Muscle of leg (tissue), 11 donors: Measurements from ENCODE around the gene CADM3. TPM values are rescaled to one million over a fixed set of nuclear protein-coding genes. Genes with fewer than 3 reads are reported as not detected.
A peak's percentile ranks its signal among the peaks of the same experiment; 100 is the strongest.

Experiments
- DNase-seq: peaks from one replicate; pipeline ENCODE4 v3.0.0; 2013
- H3K27ac ChIP-seq: one replicate; pipeline ENCODE4 v1.5.1; 2013; ENCODE audit warnings: mild to moderate bottlenecking, low read length, control low read depth
- H3K27me3 ChIP-seq: one replicate; pipeline ENCODE4 v1.6.1; 2013; ENCODE audit warnings: low read length; ENCODE audit not compliant: control insufficient read depth, insufficient read depth
- H3K36me3 ChIP-seq: one replicate; pipeline ENCODE4 v1.6.1; 2013; ENCODE audit warnings: low read length; ENCODE audit not compliant: control insufficient read depth, insufficient read depth
- H3K4me1 ChIP-seq: one replicate; pipeline ENCODE4 v1.6.1; 2013; ENCODE audit warnings: low read length; ENCODE audit not compliant: control insufficient read depth, insufficient read depth
- H3K4me3 ChIP-seq: one replicate; pipeline ENCODE4 v1.5.1; 2013; ENCODE audit warnings: low read length, control low read depth
- H3K9me3 ChIP-seq: replicated peaks from 2 replicates; pipeline ENCODE4 v1.6.1; 2013; ENCODE audit warnings: low read depth, low read length; ENCODE audit not compliant: control insufficient read depth
- WGBS: methylation state at CpG from one replicate; pipeline ENCODE4 v1.1.5; 2013; ENCODE audit warnings: missing lambda C conversion rate; ENCODE audit not compliant: insufficient coverage; 5-methylcytosine and 5-hydroxymethylcytosine counted together
- polyA plus RNA-seq, 8 donors: library from polyadenylated mRNA; unstranded; fragments of 120-200 nt; gene quantifications; one replicate each; pipeline versions ENCODE4 v1.2.1 to v1.2.3, GENCODE V29; 2013; ENCODE audit warnings: inconsistent platforms in 1 of 8, low replicate concordance in 1 of 8; ENCODE audit not compliant: insufficient read length in 8 of 8, insufficient read depth in 1 of 8
- total RNA-seq: library from RNA; stranded (reverse); fragments of 120-200 nt; gene quantifications from one replicate; pipeline ENCODE4 v1.2.4, GENCODE V29; 2013

CADM3 gene
- total and polyA plus RNA-seq, 9 donors: 0.34 to 1.3 (median 0.44) TPM

- peak; percentile 32 for DNase-seq
- no peaks in the 10 kb centered on the region for H3K36me3 ChIP-seq
- H3K9me3 ChIP-seq: no peaks in the 10 kb centered on the region
- no CpG with 5 or more reads among the region's 5 CpGs for WGBS
- no peak overlapping the region for H3K4me3 ChIP-seq
- no peak overlapping the region for H3K27ac ChIP-seq
- no peaks in the 10 kb centered on the region for H3K4me1 ChIP-seq
- peaks cover 8% of the 10 kb centered on the region for H3K27me3 ChIP-seq
Measured at GRCh38 chr1:159214149-159214760, 42.8 kb downstream of the CADM3 start.

GRCh38 chr1:159218649-159219636, 47.5 kb downstream of the CADM3 start:
- Histone ChIP-seq H3K4me1 (no peaks in the 10 kb centered on the region), H3K27ac (no peak overlapping the region), H3K27me3 (peaks cover 4% of the 10 kb centered on the region), H3K4me3 (no peak overlapping the region), H3K9me3 (no peaks in the 10 kb centered on the region), H3K36me3 (no peaks in the 10 kb centered on the region)
- 31% methylated on average over 7 of the region's 14 CpGs for WGBS
- no peak for DNase-seq

GRCh38 chr1:159222075-159222865, 50.9 kb downstream of the CADM3 start:
- Histone ChIP-seq H3K4me3 (no peak overlapping the region), H3K9me3 (no peaks in the 10 kb centered on the region), H3K27me3 (no peaks in the 10 kb centered on the region), H3K36me3 (no peaks in the 10 kb centered on the region), H3K27ac (no peak overlapping the region), H3K4me1 (no peaks in the 10 kb centered on the region)
- WGBS: no CpG with 5 or more reads among the region's 5 CpGs
- DNase-seq: no peak

- DNase-seq: no peak
- no peaks in the 10 kb centered on the region for H3K36me3 ChIP-seq
- H3K4me3 ChIP-seq: no peak overlapping the region
- no peaks in the 10 kb centered on the region for H3K4me1 ChIP-seq
- 60% methylated on average over 1 of the region's 2 CpGs for WGBS
- no peak overlapping the region for H3K27ac ChIP-seq
- H3K27me3 ChIP-seq: no peaks in the 10 kb centered on the region
- H3K9me3 ChIP-seq: no peaks in the 10 kb centered on the region
Measured at GRCh38 chr1:159223004-159223403, 51.6 kb downstream of the CADM3 start.

- DNase-seq: no peak
- no CpG with 5 or more reads among the region's 2 CpGs for WGBS
Measured at GRCh38 chr1:159228554-159228953, 57.1 kb downstream of the CADM3 start.

GRCh38 chr1:159229260-159229885, 58.0 kb downstream of the CADM3 start:
- Histone ChIP-seq H3K4me1 (no peaks in the 10 kb centered on the region), H3K27ac (no peak overlapping the region)

More at GRCh38 chr1:159228554-159228953, 57.1 kb downstream of the CADM3 start:
- Histone ChIP-seq H3K36me3 (no peaks in the 10 kb centered on the region), H3K27me3 (no peaks in the 10 kb centered on the region), H3K9me3 (no peaks in the 10 kb centered on the region), H3K4me3 (no peak overlapping the region), H3K27ac (no peak overlapping the region), H3K4me1 (no peaks in the 10 kb centered on the region)

GRCh38 chr1:159229896-159230295, 58.5 kb downstream of the CADM3 start:
- no peak overlapping the region for H3K4me3 ChIP-seq
- H3K9me3 ChIP-seq: no peaks in the 10 kb centered on the region
- no peaks in the 10 kb centered on the region for H3K4me1 ChIP-seq
- DNase-seq: no peak
- WGBS: no CpG with 5 or more reads among the region's 1 CpG
- H3K36me3 ChIP-seq: no peaks in the 10 kb centered on the region
- no peaks in the 10 kb centered on the region for H3K27me3 ChIP-seq
- H3K27ac ChIP-seq: no peak overlapping the region

More at GRCh38 chr1:159229260-159229885, 58.0 kb downstream of the CADM3 start:
- H3K27me3 ChIP-seq: no peaks in the 10 kb centered on the region
- H3K36me3 ChIP-seq: no peaks in the 10 kb centered on the region
- DNase-seq: no peak
- H3K4me3 ChIP-seq: no peak overlapping the region
- H3K9me3 ChIP-seq: no peaks in the 10 kb centered on the region
- 75% methylated on average over 6 of the region's 8 CpGs for WGBS

- Histone ChIP-seq H3K27me3 (no peaks in the 10 kb centered on the region), H3K4me3 (no peak overlapping the region), H3K36me3 (no peaks in the 10 kb centered on the region), H3K4me1 (no peaks in the 10 kb centered on the region), H3K27ac (no peak overlapping the region), H3K9me3 (no peaks in the 10 kb centered on the region)
- DNase-seq: no peak
- 58% methylated on average over 2 of the region's 4 CpGs for WGBS
Measured at GRCh38 chr1:159239551-159240220, 68.3 kb downstream of the CADM3 start.

GRCh38 chr1:159247266-159247665, 75.9 kb downstream of the CADM3 start:
- no peaks in the 10 kb centered on the region for H3K4me1 ChIP-seq
- no peak overlapping the region for H3K27ac ChIP-seq
- no peaks in the 10 kb centered on the region for H3K27me3 ChIP-seq
- no peak overlapping the region for H3K4me3 ChIP-seq
- no peak for DNase-seq
- peaks cover 18% of the 10 kb centered on the region for H3K9me3 ChIP-seq
- WGBS: no CpG with 5 or more reads among the region's 3 CpGs
- H3K36me3 ChIP-seq: no peaks in the 10 kb centered on the region
